CD4-positive, alpha-beta T cell treated with Interleukin-4 for 4 hours (primary cell): Measurements from ENCODE around the gene MEA1.

Experiments
- DNase-seq: peaks from one replicate; pipeline ENCODE4 v3.0.0-alpha.2; 2020

MEA1 gene

GRCh38 chr6:42969431-42969830 is 44.3 kb downstream of the MEA1 start:
- no peak for DNase-seq

DNA sequence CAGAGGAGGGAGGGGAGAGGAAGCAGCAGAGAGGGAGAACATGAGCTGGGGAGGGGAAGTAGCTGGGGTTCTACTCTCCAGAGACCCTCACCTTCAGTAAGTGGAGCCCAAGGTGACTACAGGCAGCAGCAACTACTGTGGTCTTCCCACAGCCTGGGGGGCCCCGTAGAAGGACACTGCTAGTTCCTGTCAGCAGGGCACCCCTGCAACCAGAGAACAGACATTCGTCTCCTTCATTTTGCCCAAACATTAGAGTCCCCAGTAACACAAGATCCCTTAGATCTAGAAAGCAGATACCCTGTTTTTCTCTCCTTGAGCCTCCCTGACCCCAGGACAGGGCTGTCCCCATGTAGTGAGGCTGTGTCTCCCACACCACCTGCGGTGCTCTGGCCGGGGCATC is 45.0 kb downstream of the MEA1 start:
- DNase-seq, result no peak

DNA sequence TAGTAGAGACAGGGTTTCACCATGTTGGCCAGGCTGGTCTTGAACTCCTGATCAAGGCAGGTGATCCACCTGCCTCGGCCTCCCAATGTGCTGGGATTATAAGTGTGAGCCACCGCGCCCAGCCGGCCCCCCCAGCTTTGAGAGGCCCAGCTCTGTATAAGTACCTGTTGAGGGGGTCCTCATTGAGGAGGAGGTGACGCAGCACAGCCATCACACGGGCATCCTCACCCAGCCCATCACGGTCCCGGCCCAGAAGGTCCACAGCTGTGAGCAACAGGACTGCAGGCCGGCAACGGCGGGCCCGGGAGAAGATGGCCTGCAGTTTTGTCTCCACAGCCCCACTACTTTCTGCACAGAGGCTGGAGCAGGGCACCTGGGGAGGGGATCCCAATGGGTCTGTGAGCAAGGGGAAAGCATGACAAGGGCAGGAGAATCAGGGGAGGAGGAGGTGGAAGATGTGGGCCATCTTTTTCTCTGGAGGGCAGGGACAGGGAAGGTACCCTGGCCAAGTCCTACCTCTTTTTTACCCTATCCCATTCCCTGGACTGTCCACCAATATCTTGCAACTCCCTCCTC is 45.5 kb downstream of the MEA1 start:
- no peak for DNase-seq

DNA sequence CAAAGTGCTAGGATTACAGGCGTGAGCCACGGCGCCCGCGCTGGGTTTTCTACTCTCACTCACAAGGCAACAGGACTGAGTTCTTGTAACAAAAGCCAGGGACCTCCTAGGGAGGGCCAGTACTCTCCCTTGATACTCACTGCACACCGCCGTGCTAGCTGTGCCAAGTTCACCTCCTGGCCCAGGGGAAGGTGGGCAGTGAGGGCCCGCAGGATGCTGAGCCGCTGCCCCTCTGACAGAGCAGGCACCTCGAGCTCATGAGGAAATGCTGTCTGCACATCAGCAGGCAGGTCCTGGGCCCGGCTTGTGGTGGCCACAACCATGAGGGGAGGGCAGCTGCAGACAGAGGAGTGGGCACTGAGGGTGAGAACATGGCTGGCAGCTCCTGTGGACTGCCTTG is 46.5 kb downstream of the MEA1 start:
- DNase-seq, result no peak

DNA sequence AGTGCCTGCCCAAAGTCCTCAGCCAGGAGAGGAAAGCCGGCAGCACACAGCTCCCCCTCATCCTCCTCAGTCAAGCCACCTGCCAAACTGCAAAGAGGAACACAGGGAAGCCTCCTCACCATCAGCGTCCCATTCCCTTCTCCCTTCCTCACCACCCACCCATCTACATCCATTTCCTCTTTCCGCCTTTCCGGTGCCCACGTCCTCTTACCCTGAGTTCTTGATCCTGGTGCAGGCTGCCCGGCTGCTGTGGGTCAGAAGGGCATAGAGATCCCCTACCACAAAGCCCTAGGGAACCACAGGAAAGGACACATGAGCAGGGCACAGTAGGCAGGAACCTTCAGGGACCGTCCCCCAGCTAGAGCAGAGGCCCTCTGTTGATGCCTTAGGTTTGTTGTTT is 47.2 kb downstream of the MEA1 start:
- DNase-seq, result no peak

DNA sequence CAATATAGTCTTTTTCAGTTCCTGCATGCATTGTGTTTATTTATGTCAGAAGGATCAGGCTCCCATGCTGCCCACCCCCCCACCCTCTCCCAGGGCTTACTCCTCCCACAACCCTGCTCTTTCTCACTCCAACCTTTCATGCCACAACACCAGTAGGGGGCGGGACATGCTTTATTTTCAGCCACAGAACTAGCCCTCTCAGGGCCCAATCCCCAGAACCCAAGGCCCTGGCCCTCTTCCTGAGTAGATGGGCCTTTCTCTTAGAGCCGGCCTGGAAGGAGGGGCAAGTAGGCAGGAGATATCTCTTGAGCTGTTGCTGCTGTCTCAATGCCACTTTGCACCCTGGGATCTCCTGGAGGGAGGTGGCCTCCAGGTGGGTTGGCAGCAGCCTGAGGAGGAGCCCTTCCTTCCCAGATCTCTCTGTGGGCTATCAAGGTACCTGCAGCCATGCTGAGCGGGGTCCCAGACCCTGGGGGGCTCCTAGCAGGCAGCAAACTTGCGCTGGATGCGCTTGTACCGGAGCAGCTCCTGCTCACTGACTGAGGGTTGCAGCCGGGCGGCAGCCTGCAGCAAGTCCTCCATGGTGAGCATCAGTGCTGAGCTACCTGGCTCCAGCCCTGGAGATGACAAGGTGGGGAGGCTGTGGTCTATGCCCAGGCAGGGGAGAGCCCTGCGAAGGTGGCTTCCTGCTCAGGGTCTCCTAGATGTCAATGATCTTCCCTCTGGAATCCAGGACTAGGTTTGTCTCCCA is 49.7 kb downstream of the MEA1 start:
- DNase-seq, result peak; percentile 31

DNA sequence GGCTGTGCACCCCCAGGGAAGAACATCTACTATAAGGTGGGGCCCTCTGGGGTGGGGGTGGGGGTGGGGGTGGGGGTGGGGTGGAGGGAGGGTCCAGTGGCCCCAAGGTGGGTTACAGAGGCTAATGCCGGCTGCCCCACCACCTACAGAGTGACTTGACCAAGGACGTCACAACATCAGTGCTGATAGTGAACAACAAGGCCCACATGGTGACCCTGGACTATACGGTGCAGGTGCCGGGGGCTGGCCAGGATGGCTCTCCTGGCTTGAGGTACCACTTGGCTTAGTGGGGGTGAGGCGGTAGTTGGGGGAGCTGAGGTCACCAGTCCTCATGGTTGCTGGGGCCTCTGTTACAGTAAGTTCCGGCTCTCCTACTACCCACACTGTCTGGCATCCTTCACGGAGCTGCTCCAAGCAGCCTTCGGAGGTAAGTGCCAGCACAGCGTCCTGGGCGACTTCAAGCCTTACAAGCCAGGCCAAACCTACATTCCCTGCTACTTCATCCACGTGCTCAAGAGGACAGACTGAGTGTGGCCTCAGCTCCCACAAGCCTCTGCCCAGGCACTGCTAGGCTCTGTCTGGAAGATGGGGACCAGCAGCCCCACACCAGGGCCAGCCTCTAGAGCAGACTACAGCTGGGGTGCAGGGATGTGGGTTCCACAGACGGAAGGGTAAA is 50.4 kb downstream of the MEA1 start:
- DNase-seq, result no peak

- DNase-seq, result no peak
Measured at GRCh38 chr6:42962502-42963178, 51.1 kb downstream of the MEA1 start.

DNA sequence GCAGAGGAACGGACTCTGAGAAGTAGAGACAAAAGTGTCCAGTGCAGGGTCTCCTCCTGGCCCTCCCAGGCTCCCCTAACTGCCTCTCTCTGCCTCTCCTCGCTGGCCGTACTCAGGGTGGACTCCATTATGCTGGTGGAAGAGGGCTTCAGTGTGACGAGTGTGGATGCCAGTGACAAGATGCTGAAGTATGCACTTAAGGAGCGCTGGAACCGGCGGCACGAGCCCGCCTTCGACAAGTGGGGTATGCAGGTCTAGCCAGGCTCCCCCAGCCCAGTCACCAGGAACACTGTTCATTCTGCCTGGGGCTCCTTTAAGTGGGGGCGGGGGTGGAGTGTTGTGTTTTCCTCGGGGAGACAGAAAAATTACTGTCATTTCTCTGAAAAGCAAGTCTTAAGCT is 51.6 kb downstream of the MEA1 start:
- DNase-seq, result no peak
